TTC549 (cell line): ENCODE results near the gene MYO3B.
"Not testable (repeated sequence)": the region's sequence is repeated elsewhere in the genome, so short reads cannot be mapped to it uniquely, and the experiment has no call there.

ENCODE experiments used
- FAIRE-seq: peaks from 2 replicates; lab custom pipeline; 2012; peaks lifted over from hg19 to GRCh38; lab: Jason Lieb, UNC

Gene MYO3B

GRCh38 chr2:170434900-170435621 is 257.1 kb downstream of the MYO3B start:
- no peak for FAIRE-seq

GRCh38 chr2:170436077-170436943 is 258.4 kb downstream of the MYO3B start:
- no peak for FAIRE-seq

GRCh38 chr2:170446078-170446477 is 268.1 kb downstream of the MYO3B start:
- no peak for FAIRE-seq

- FAIRE-seq, result no peak
These were observed 271.1 kb downstream of the MYO3B start for GRCh38 chr2:170449034-170449433.

GRCh38 chr2:170454471-170455372 is 276.8 kb downstream of the MYO3B start:
- FAIRE-seq, result no peak

- FAIRE-seq, result no peak
These were observed 277.9 kb downstream of the MYO3B start for GRCh38 chr2:170455617-170456426.

GRCh38 chr2:170456914-170457313 is 279.0 kb downstream of the MYO3B start:
- FAIRE-seq, result no peak

GRCh38 chr2:170457742-170458141 is 279.8 kb downstream of the MYO3B start:
- FAIRE-seq, result no peak

- no peak for FAIRE-seq
These were observed 283.9 kb downstream of the MYO3B start for GRCh38 chr2:170461889-170462288.

- no peak for FAIRE-seq
These were observed 284.7 kb downstream of the MYO3B start for GRCh38 chr2:170462433-170463205.

- FAIRE-seq, result no peak
These were observed 285.2 kb downstream of the MYO3B start for GRCh38 chr2:170463206-170463537.

- FAIRE-seq, result no peak
These were observed 286.3 kb downstream of the MYO3B start for GRCh38 chr2:170464268-170464667.

- FAIRE-seq, result no peak
These were observed 287.3 kb downstream of the MYO3B start for GRCh38 chr2:170465241-170465640.

- no peak for FAIRE-seq
These were observed 288.7 kb downstream of the MYO3B start for GRCh38 chr2:170466632-170467031.

GRCh38 chr2:170467568-170468422 is 289.8 kb downstream of the MYO3B start:
- FAIRE-seq, result no peak

- no peak for FAIRE-seq
These were observed 290.6 kb downstream of the MYO3B start for GRCh38 chr2:170468557-170468956.

GRCh38 chr2:170472498-170472897 is 294.6 kb downstream of the MYO3B start:
- not testable (repeated sequence) for FAIRE-seq

- FAIRE-seq, result no peak
These were observed 297.9 kb downstream of the MYO3B start for GRCh38 chr2:170475878-170476277.

GRCh38 chr2:170477630-170478029 is 299.7 kb downstream of the MYO3B start:
- no peak for FAIRE-seq

- no peak for FAIRE-seq
These were observed 303.3 kb downstream of the MYO3B start for GRCh38 chr2:170481201-170481600.
